ENCODE results near the gene SGCA.

Gene SGCA

GRCh38 chr17:50155115-50155819 lies 10.5 kb upstream of the SGCA start:
- no peaks in the 10 kb centered on the region for H3K27me3 ChIP-seq (replicated peaks; ENCODE audit: control insufficient read depth, insufficient read depth, low read length)

DNA sequence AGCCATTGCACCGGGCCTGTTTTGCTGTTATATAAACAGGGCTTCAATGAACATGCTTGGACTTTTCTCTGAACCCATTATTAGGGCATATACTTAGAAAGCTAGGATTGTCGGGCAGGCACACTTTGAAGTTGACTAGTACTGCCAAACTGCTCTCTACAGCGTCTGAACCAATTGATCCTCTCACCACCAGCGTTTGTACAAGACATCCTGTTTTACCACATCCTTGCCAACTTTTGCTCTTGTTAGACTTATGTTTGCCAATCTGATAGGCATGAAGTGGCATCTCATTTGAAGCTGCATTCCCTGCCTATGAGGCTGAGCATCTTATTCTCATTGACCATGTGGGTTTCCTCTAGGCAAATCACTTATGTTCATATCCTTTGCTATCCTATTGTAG lies 7.9 kb upstream of the SGCA start:
- DNase-seq (ENCODE audit: extremely low read depth, insufficient read length), result no peak
- H3K27me3 ChIP-seq (replicated peaks; ENCODE audit: control insufficient read depth, insufficient read depth, low read length), result no peaks in the 10 kb centered on the region
- TF ChIP-seq, protein P1, sequence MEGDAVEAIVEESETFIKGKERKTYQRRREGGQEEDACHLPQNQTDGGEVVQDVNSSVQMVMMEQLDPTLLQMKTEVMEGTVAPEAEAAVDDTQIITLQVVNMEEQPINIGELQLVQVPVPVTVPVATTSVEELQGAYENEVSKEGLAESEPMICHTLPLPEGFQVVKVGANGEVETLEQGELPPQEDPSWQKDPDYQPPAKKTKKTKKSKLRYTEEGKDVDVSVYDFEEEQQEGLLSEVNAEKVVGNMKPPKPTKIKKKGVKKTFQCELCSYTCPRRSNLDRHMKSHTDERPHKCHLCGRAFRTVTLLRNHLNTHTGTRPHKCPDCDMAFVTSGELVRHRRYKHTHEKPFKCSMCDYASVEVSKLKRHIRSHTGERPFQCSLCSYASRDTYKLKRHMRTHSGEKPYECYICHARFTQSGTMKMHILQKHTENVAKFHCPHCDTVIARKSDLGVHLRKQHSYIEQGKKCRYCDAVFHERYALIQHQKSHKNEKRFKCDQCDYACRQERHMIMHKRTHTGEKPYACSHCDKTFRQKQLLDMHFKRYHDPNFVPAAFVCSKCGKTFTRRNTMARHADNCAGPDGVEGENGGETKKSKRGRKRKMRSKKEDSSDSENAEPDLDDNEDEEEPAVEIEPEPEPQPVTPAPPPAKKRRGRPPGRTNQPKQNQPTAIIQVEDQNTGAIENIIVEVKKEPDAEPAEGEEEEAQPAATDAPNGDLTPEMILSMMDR (IDR thresholded peaks at IDR 0.05; ENCODE audit: insufficient read depth, low read length, poor library complexity, severe bottlenecking), result no peak
- H3K36me3 ChIP-seq (ENCODE audit: control insufficient read depth, insufficient read depth, low read length), result no peaks in the 10 kb centered on the region
- H3K4me3 ChIP-seq (replicated peaks; ENCODE audit: low read depth, low read length), result no peak overlapping the region

More at GRCh38 chr17:50155115-50155819, 10.5 kb upstream of the SGCA start:
- TF ChIP-seq, protein P1 (IDR thresholded peaks at IDR 0.05; ENCODE audit: insufficient read depth, low read length, poor library complexity, severe bottlenecking), result no peak
- no peak for DNase-seq (ENCODE audit: extremely low read depth, insufficient read length)
- Histone ChIP-seq H3K36me3 (ENCODE audit: control insufficient read depth, insufficient read depth, low read length) (no peaks in the 10 kb centered on the region), H3K4me3 (replicated peaks; ENCODE audit: low read depth, low read length) (no peak overlapping the region)

GRCh38 chr17:50161023-50161910 lies 4.5 kb upstream of the SGCA start:
- peak overlapping the region; percentile 75 for H3K4me3 ChIP-seq (replicated peaks; ENCODE audit: low read depth, low read length)
- H3K36me3 ChIP-seq (ENCODE audit: control insufficient read depth, insufficient read depth, low read length), result no peaks in the 10 kb centered on the region
- peak; percentile 94 for DNase-seq (ENCODE audit: extremely low read depth, insufficient read length)
- H3K27me3 ChIP-seq (replicated peaks; ENCODE audit: control insufficient read depth, insufficient read depth, low read length), result no peaks in the 10 kb centered on the region
- TF ChIP-seq, protein P1 (IDR thresholded peaks at IDR 0.05; ENCODE audit: insufficient read depth, low read length, poor library complexity, severe bottlenecking), result peak; percentile 91

- DNase-seq (ENCODE audit: extremely low read depth, insufficient read length), result no peak
Measured at GRCh38 chr17:50161911-50162288, 3.9 kb upstream of the SGCA start.

DNA sequence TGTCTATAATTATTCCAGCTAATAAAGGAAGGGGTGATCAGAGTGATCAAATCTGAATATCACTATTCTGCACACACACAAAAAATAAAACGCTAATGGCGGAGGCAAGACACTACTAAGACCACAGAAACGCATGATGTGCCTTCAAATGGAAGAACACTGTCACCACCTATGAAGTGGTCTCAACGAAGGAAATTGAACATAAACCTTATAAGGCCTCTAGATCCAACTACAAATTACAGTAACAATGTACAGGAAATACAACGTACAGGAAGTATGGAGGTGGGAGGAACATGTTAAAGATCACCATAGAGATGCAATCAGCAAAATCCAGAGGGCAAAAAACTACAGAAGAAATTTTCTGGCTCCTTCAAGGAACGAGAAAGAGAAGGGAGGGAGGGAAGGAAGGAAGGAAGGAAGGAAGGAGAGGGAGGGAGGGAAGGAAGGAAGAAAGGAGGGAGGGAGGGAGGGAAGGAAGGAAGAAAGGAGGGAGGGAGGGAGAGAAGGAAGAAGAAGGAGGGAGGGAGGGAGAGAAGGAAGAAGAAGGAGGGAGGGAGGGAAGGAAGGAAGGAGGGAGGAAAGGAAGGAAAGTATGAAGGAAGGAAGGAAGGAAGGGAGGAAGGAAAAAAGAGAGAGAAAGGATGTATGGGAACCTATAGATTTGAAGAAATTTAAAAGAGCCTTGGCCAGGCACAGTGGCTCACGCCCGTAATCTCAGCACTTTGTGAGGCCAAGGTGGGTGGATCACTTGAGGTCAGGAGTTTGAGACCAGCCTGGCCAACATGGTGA lies 3.1 kb upstream of the SGCA start:
- H3K27me3 ChIP-seq (replicated peaks; ENCODE audit: control insufficient read depth, insufficient read depth, low read length), result no peaks in the 10 kb centered on the region
- TF ChIP-seq, protein P1 (IDR thresholded peaks at IDR 0.05; ENCODE audit: insufficient read depth, low read length, poor library complexity, severe bottlenecking), result no peak
- DNase-seq (ENCODE audit: extremely low read depth, insufficient read length), result no peak
- H3K4me3 ChIP-seq (replicated peaks; ENCODE audit: low read depth, low read length), result no peak overlapping the region
- no peaks in the 10 kb centered on the region for H3K36me3 ChIP-seq (ENCODE audit: control insufficient read depth, insufficient read depth, low read length)

More at GRCh38 chr17:50161911-50162288, 3.9 kb upstream of the SGCA start:
- Histone ChIP-seq H3K27me3 (replicated peaks; ENCODE audit: control insufficient read depth, insufficient read depth, low read length) (no peaks in the 10 kb centered on the region), H3K36me3 (ENCODE audit: control insufficient read depth, insufficient read depth, low read length) (no peaks in the 10 kb centered on the region), H3K4me3 (replicated peaks; ENCODE audit: low read depth, low read length) (peak overlapping the region; percentile 30)
- TF ChIP-seq, protein P1 (IDR thresholded peaks at IDR 0.05; ENCODE audit: insufficient read depth, low read length, poor library complexity, severe bottlenecking), result no peak
